Thoracic aorta (tissue), 2 donors: Measurements from ENCODE around the gene ARHGEF16. TPM values are rescaled to one million over a fixed set of nuclear protein-coding genes. Genes with fewer than 3 reads are reported as not detected.

Experiments used
- ATAC-seq: fragments of 150-250 bp; one replicate; pipeline ENCODE4 v1.8.0; 2017; ENCODE audit warnings: low read depth; ENCODE audit not compliant: insufficient number of reproducible peaks, low FRiP score
- DNase-seq: peaks from one replicate; pipeline ENCODE4 v3.0.0-alpha.2; 2020; ENCODE audit warnings: low spot score
- H3K27ac ChIP-seq, 2 donors: fragments of 200-600 bp; sonication (generic); 1 replicate in 1 of 2; 2 replicates in 1 of 2; pipeline ENCODE4 v1.5.1; 2016; ENCODE audit warnings: mild to moderate bottlenecking in 2 of 2, moderate library complexity in 2 of 2
- H3K27me3 ChIP-seq: fragments of 200-600 bp; sonication (generic); replicated peaks from 2 replicates; pipeline ENCODE4 v1.6.0; 2016; ENCODE audit warnings: mild to moderate bottlenecking; ENCODE audit not compliant: insufficient read depth
- H3K36me3 ChIP-seq: fragments of 200-600 bp; sonication (generic); one replicate; pipeline ENCODE4 v1.5.1; 2016
- H3K4me1 ChIP-seq, 2 donors: fragments of 200-600 bp; sonication (generic); 1 replicate in 1 of 2; 2 replicates in 1 of 2; pipeline versions ENCODE4 v1.5.1 to v1.6.0; 2016; ENCODE audit warnings: low read depth in 2 of 2, mild to moderate bottlenecking in 1 of 2; ENCODE audit not compliant: control insufficient read depth in 1 of 2
- H3K4me3 ChIP-seq: fragments of 200-600 bp; sonication (generic); 2 replicates; pipeline ENCODE4 v1.5.1; 2016; ENCODE audit warnings: mild to moderate bottlenecking
- H3K9me3 ChIP-seq: fragments of 200-600 bp; sonication (generic); 2 replicates; pipeline ENCODE4 v1.5.1; 2016
- CTCF ChIP-seq: fragments of 200-600 bp; sonication (generic); IDR thresholded peaks from one replicate; pipeline ENCODE4 v1.5.1; 2019; ENCODE audit warnings: antibody characterized with exemption
- total RNA-seq, 2 donors: library from RNA; depleted of rRNA; stranded (reverse); fragments of >200 nt; gene quantifications; one replicate each; pipeline versions ENCODE4 v1.1.0 to v1.2.3, GENCODE V29; 2016

The ARHGEF16 gene
- total RNA-seq, 2 donors from 2014 or later: 1.6 to 2.4 TPM

- H3K4me1 ChIP-seq: peaks cover 0 to 5% of the 10 kb centered on the region in 2 donors
- TF ChIP-seq CTCF: no peak
- ATAC-seq (no peak), DNase-seq (no peak)
- H3K27me3 ChIP-seq: no peaks in the 10 kb centered on the region
- no peak overlapping the region for H3K27ac ChIP-seq
- H3K4me3 ChIP-seq: no peak overlapping the region
- peaks cover 62% of the 10 kb centered on the region for H3K36me3 ChIP-seq
- no peaks in the 10 kb centered on the region for H3K9me3 ChIP-seq
Observed at GRCh38 chr1:3498246-3498930, 43.9 kb downstream of the ARHGEF16 start.

- H3K9me3 ChIP-seq: no peaks in the 10 kb centered on the region
- no peak for ATAC-seq
- peaks cover 3 to 11% of the 10 kb centered on the region in 2 donors for H3K4me1 ChIP-seq
- no peak overlapping the region for H3K4me3 ChIP-seq
- H3K27me3 ChIP-seq: no peaks in the 10 kb centered on the region
- peaks cover 57% of the 10 kb centered on the region for H3K36me3 ChIP-seq
- no peak overlapping the region for H3K27ac ChIP-seq
- DNase-seq: no peak
- TF ChIP-seq CTCF: no peak
Observed at GRCh38 chr1:3498986-3499385, 44.5 kb downstream of the ARHGEF16 start.

- H3K36me3 ChIP-seq: peaks cover 57% of the 10 kb centered on the region
- no peaks in the 10 kb centered on the region for H3K9me3 ChIP-seq
- no peak for DNase-seq
- no peak overlapping the region for H3K4me3 ChIP-seq
- no peak for TF ChIP-seq CTCF
- H3K27me3 ChIP-seq: no peaks in the 10 kb centered on the region
- ATAC-seq: no peak
- H3K4me1 ChIP-seq: peaks cover 7 to 17% of the 10 kb centered on the region in 2 donors
- H3K27ac ChIP-seq: no peak overlapping the region
Observed at GRCh38 chr1:3499611-3500010, 45.1 kb downstream of the ARHGEF16 start.

GRCh38 chr1:3500265-3500835, 45.9 kb downstream of the ARHGEF16 start:
- Histone ChIP-seq H3K9me3 (no peaks in the 10 kb centered on the region), H3K27ac (no peak overlapping the region), H3K4me1 (peaks cover 13 to 25% of the 10 kb centered on the region in 2 donors), H3K36me3 (peaks cover 57% of the 10 kb centered on the region), H3K27me3 (no peaks in the 10 kb centered on the region), H3K4me3 (no peak overlapping the region)
- ATAC-seq (no peak), DNase-seq (no peak)
- no peak for TF ChIP-seq CTCF

GRCh38 chr1:3501437-3501836, 47.0 kb downstream of the ARHGEF16 start:
- no peak for TF ChIP-seq CTCF

More at GRCh38 chr1:3501437-3501836, 47.0 kb downstream of the ARHGEF16 start:
- H3K4me3 ChIP-seq: no peak overlapping the region
- H3K36me3 ChIP-seq: peaks cover 53% of the 10 kb centered on the region
- H3K27me3 ChIP-seq: no peaks in the 10 kb centered on the region
- DNase-seq (no peak), ATAC-seq (no peak)
- H3K27ac ChIP-seq: no peak overlapping the region
- no peaks in the 10 kb centered on the region for H3K9me3 ChIP-seq
- H3K4me1 ChIP-seq: peaks cover 13 to 28% of the 10 kb centered on the region in 2 donors
